GM12878 (cell line): Measurements from ENCODE around the gene PPFIA4. TPM values are rescaled to one million over a fixed set of nuclear protein-coding genes. Genes with fewer than 3 reads are reported as not detected.

Experiments used
- ATAC-seq: fragments of 200-7000 bp; cut with Tn5 transposase; 3 replicates; pipeline ENCODE4 v1.9.1; 2020; ENCODE audit warnings: mild to moderate bottlenecking, moderate library complexity
- BruUV-seq: library from RNA; stranded (reverse); fragments of 400-500 nt; replicated peaks from 2 replicates; lab custom pipeline; 2021; lab: Mats Ljungman, UMichigan
- CTCF ChIA-PET: fragments of 300-600 bp; sonication (Branson Sonifier 250); formaldehyde crosslinking; extraction: SDS; loops from one replicate; lab custom pipeline; 2021; ENCODE audit warnings: inconsistent platforms; lab: Yijun Ruan, JAX
- POLR2A ChIA-PET: fragments of 350-600 bp; formaldehyde crosslinking; extraction: SDS; loops from one replicate; lab custom pipeline; 2021; ENCODE audit warnings: inconsistent platforms; lab: Charles Lee
- RAD21 ChIA-PET: fragments of 300-600 bp; sonication (Branson Sonifier 250); formaldehyde crosslinking; loops from one replicate; lab custom pipeline; 2023; ENCODE audit warnings: antibody characterized with exemption; ENCODE audit not compliant: unreplicated experiment; lab: Charles Lee
- SMC1A ChIA-PET: fragments of 300-600 bp; sonication (Branson Sonifier 250); formaldehyde crosslinking; loops from one replicate; lab custom pipeline; 2023; ENCODE audit not compliant: unreplicated experiment, uncharacterized antibody; lab: Charles Lee
- DNase-seq: peaks from one replicate; pipeline ENCODE4 v3.0.0-alpha.2; 2011; ENCODE audit warnings: low read depth, low spot score
- FAIRE-seq: peaks from 3 replicates; lab custom pipeline; 2011; peaks lifted over from hg19 to GRCh38; lab: Jason Lieb, UNC
- H2AFZ ChIP-seq: 2 replicates; pipeline ENCODE4 v1.6.0; 2011; ENCODE audit warnings: low read depth, low read length, control low read depth; ENCODE audit not compliant: control insufficient read depth
- H3K27ac ChIP-seq: 2 replicates; pipeline ENCODE4 v1.5.1; 2011; ENCODE audit warnings: control low read depth; ENCODE audit not compliant: control insufficient read depth, insufficient read depth
- H3K27me3 ChIP-seq, 2 experiments: replicated peaks in 1 of 2; 2 replicates each; pipeline versions ENCODE4 v1.6.0 to v1.6.1; 2011; ENCODE audit warnings: low read length in 1 of 2; ENCODE audit not compliant: control insufficient read depth in 2 of 2, insufficient read depth in 2 of 2
- H3K36me3 ChIP-seq, 2 experiments: 2 replicates each; pipeline ENCODE4 v1.5.1; 2011; ENCODE audit warnings: low read length in 1 of 2; ENCODE audit not compliant: control insufficient read depth in 2 of 2, insufficient read depth in 2 of 2
- H3K4me1 ChIP-seq: 2 replicates; pipeline ENCODE4 v1.6.1; 2011; ENCODE audit warnings: mild to moderate bottlenecking, low read length, moderate library complexity, mixed read lengths; ENCODE audit not compliant: control insufficient read depth, insufficient read depth
- H3K4me2 ChIP-seq: 2 replicates; pipeline ENCODE4 v1.6.0; 2011; ENCODE audit warnings: control low read depth; ENCODE audit not compliant: control insufficient read depth, insufficient read depth
- H3K4me3 ChIP-seq: fragments of 200-600 bp; sonication (generic); 2 replicates; pipeline ENCODE4 v1.5.1; 2016
- H3K79me2 ChIP-seq: 2 replicates; pipeline ENCODE4 v1.6.0; 2011; ENCODE audit warnings: low read length; ENCODE audit not compliant: control insufficient read depth, insufficient read depth
- H3K9ac ChIP-seq: 2 replicates; pipeline ENCODE4 v1.8.0; 2011; ENCODE audit warnings: low read length, control low read depth, mixed read lengths; ENCODE audit not compliant: control insufficient read depth, insufficient read depth
- H3K9me3 ChIP-seq: replicated peaks from 3 replicates; pipeline ENCODE4 v1.5.1; 2011; ENCODE audit warnings: mild to moderate bottlenecking, low read length; ENCODE audit not compliant: control insufficient read depth, insufficient read depth
- H4K20me1 ChIP-seq: 2 replicates; pipeline ENCODE4 v1.6.0; 2011; ENCODE audit not compliant: control insufficient read depth, insufficient read depth
- ATF7 ChIP-seq: fragments of 450-650 bp; IDR thresholded peaks from 2 replicates; pipeline ENCODE4 v1.6.1; 2016; ENCODE audit warnings: low read depth, mild to moderate bottlenecking
- BHLHE40 ChIP-seq, 2 experiments: fragments of 450-650 bp in 1 of 2; IDR thresholded peaks; 2 replicates each; pipeline ENCODE4 v1.6.1; 2011 to 2017; ENCODE audit warnings: low read depth in 2 of 2, borderline replicate concordance in 1 of 2, improper control_type of control experiment in 1 of 2, low read length in 1 of 2, mild to moderate bottlenecking in 1 of 2
- CBFB ChIP-seq: IDR thresholded peaks from 2 replicates; pipeline ENCODE4 v1.6.1; 2016; ENCODE audit warnings: antibody characterized with exemption, low read depth
- CBX5 ChIP-seq: sonication (generic); IDR thresholded peaks from 2 replicates; pipeline ENCODE4 v1.6.1; 2016; ENCODE audit warnings: low read depth, moderate library complexity, mild to moderate bottlenecking, inconsistent platforms
- CREM ChIP-seq: IDR thresholded peaks from 2 replicates; pipeline ENCODE4 v1.6.1; 2014; ENCODE audit warnings: antibody characterized with exemption, low read depth
- HCFC1 ChIP-seq: fragments of 150-350 bp; IDR thresholded peaks from 2 replicates; pipeline ENCODE4 v1.6.1; 2014; ENCODE audit warnings: low read length
- JUNB ChIP-seq: IDR thresholded peaks from 2 replicates; pipeline ENCODE4 v1.6.1; 2016; ENCODE audit warnings: antibody characterized with exemption, mild to moderate bottlenecking
- KAT2A ChIP-seq: conservative IDR thresholded peaks from 2 replicates; pipeline ENCODE4 v1.6.1; 2011; ENCODE audit warnings: low read depth, low read length; ENCODE audit not compliant: control insufficient read depth
- MTA3 ChIP-seq: IDR thresholded peaks from 2 replicates; pipeline ENCODE4 v1.6.1; 2012; ENCODE audit warnings: low read length, inconsistent platforms, borderline replicate concordance
- MYC ChIP-seq: IDR thresholded peaks from 2 replicates; pipeline ENCODE4 v1.6.1; 2011; ENCODE audit warnings: mild to moderate bottlenecking, low read length, moderate library complexity, inconsistent platforms; ENCODE audit not compliant: insufficient read depth, insufficient replicate concordance, insufficient read length, severe bottlenecking
- NFXL1 ChIP-seq: fragments of 450-650 bp; IDR thresholded peaks from 2 replicates; pipeline ENCODE4 v1.6.1; 2017; ENCODE audit warnings: antibody characterized with exemption, mild to moderate bottlenecking, borderline replicate concordance
- PBX3 ChIP-seq: IDR thresholded peaks from 2 replicates; pipeline ENCODE4 v1.6.1; 2011; ENCODE audit warnings: mild to moderate bottlenecking, low read depth, low read length, moderate library complexity; ENCODE audit not compliant: insufficient replicate concordance
- RB1 ChIP-seq: fragments of 450-650 bp; formaldehyde crosslinking; IDR thresholded peaks from 2 replicates; pipeline ENCODE4 v1.6.1; 2017; ENCODE audit warnings: mild to moderate bottlenecking, borderline replicate concordance
- SIN3A ChIP-seq: IDR thresholded peaks from 2 replicates; pipeline ENCODE4 v1.6.1; 2012; ENCODE audit warnings: low read depth, low read length, improper control_type of control experiment
- SIX5 ChIP-seq: IDR thresholded peaks from 2 replicates; pipeline ENCODE4 v1.6.1; 2011; ENCODE audit warnings: mild to moderate bottlenecking, low read depth, low read length, moderate library complexity; ENCODE audit not compliant: severe bottlenecking
- SRF ChIP-seq, 2 experiments: IDR thresholded peaks; 2 replicates each; pipeline ENCODE4 v1.6.1; 2011; ENCODE audit warnings: low read depth in 2 of 2, low read length in 2 of 2, mild to moderate bottlenecking in 1 of 2, moderate library complexity in 1 of 2
- SUPT20H ChIP-seq: IDR thresholded peaks from 2 replicates; pipeline ENCODE4 v1.6.1; 2011; ENCODE audit warnings: low read depth, mild to moderate bottlenecking, low read length, moderate library complexity, borderline replicate concordance; ENCODE audit not compliant: control insufficient read depth
- ZNF384 ChIP-seq: IDR thresholded peaks from 2 replicates; pipeline ENCODE4 v1.6.1; 2012; ENCODE audit warnings: low read depth, mild to moderate bottlenecking, low read length, improper control_type of control experiment, borderline replicate concordance
- ZNF592 ChIP-seq: fragments of 450-650 bp; IDR thresholded peaks from 2 replicates; pipeline ENCODE4 v1.6.1; 2017; ENCODE audit warnings: mild to moderate bottlenecking, moderate library complexity
- WGBS: methylation state at CpG from one replicate; pipeline ENCODE4 v1.1.6; 2016; ENCODE audit warnings: low lambda C conversion rate; ENCODE audit not compliant: insufficient replicate concordance, insufficient coverage; ENCODE audit errors: missing lambda C conversion rate; 5-methylcytosine and 5-hydroxymethylcytosine counted together
- in situ Hi-C: fragments of 300-500 bp; cut with MboI; formaldehyde crosslinking; loops from 9 replicates; pipeline ENCODE4 v1.14.3; 2018; ENCODE audit warnings: mixed read lengths
- intact Hi-C: fragments of 100-400 bp; cut with micrococcal nuclease; formaldehyde crosslinking; loops from one replicate; pipeline ENCODE4 v1.14.2; 2022; ENCODE audit not compliant: unreplicated experiment
- polyA plus RNA-seq, 11 experiments: library from polyadenylated mRNA; depleted of rRNA in 4 of 11; unstranded in 6 of 11; stranded (reverse) in 5 of 11; fragments of >200 nt; fragmentation: Nextera tagmentation in 4 of 11; fragmentation: Illumina TruSeq in 1 of 11; extraction: Ambion mirVana in 4 of 11; extraction: Trizol in 1 of 11; gene quantifications; 1 replicate in 1 of 11; 2 replicates in 10 of 11; pipeline versions ENCODE4 v1.2.1 to v1.2.3, GENCODE V29; 2011 to 2016; ENCODE audit warnings: inconsistent platforms in 2 of 11, missing spikeins in 2 of 11, low read depth in 1 of 11
- total RNA-seq, 4 experiments: library from RNA; depleted of rRNA in 3 of 4; stranded (reverse); fragments of >200 nt in 3 of 4; fragmentation: Illumina TruSeq in 1 of 4; extraction: Trizol in 1 of 4; gene quantifications; 2 replicates each; pipeline versions ENCODE4 v1.2.1 to v1.2.3, GENCODE V29; 2013 to 2021

PPFIA4 gene
- total and polyA plus RNA-seq, 10 of the 15 experiments (the other 5 are each of a cell fraction or from before 2014, with no cell fraction given): 0.02 to 19.7 (median 0.34) TPM; not detected in 1

GRCh38 chr1:203028067-203028783, 1.9 kb downstream of the PPFIA4 start:
- Histone ChIP-seq H3K27ac (no peak overlapping the region), H4K20me1 (no peaks in the 10 kb centered on the region), H3K27me3 (no peaks in the 10 kb centered on the region; a peak in 2 of 4 replicates), H3K9me3 (no peaks in the 10 kb centered on the region), H3K9ac (no peak overlapping the region), H2AFZ (no peak overlapping the region), H3K4me2 (peak overlapping the region; percentile 36), H3K79me2 (peaks cover 2% of the 10 kb centered on the region; the same call in 1 of the 2 replicates), H3K4me1 (no peaks in the 10 kb centered on the region; the same call in none of the 2 replicates), H3K36me3 (peaks cover 1 to 4% of the 10 kb centered on the region in 2 experiments; a peak in 2 of 4 replicates), H3K4me3 (0 out of 2 replicates have a peak overlapping the region, but pooled peaks have one; percentile 93)
- 47% methylated on average over 9 of the region's 9 CpGs for WGBS
- FAIRE-seq (no peak), DNase-seq (no peak), ATAC-seq (no peak)
- SMC1A ChIA-PET: interaction anchor here (1.4 kb wide), 1 partner anchor 11 kb away, joined by 7 read pairs; no protein-coding TSS in a partner anchor
- CTCF ChIA-PET: interaction anchor here (0.5 to 4.7 kb wide), 12 partner anchors 8 to 671 kb away, joined by 3 to 52 read pairs (median 4); no protein-coding TSS in a partner anchor
- RAD21 ChIA-PET: interaction anchor here (1.8 kb wide), 1 partner anchor 12 kb away, joined by 8 read pairs; no protein-coding TSS in a partner anchor
- POLR2A ChIA-PET: interaction anchor here (0.6 to 1.9 kb wide), 3 partner anchors 8 to 248 kb away, joined by 3 to 5 read pairs (median 4); no protein-coding TSS in a partner anchor
- intact Hi-C loops (no loop called here), in situ Hi-C loops (no loop called here)
- no TSS peak for BruUV-seq
- TF ChIP-seq NFXL1 (no peak), HCFC1 (no peak), MTA3 (no peak), JUNB (no peak), MYC (no peak), CREM (no peak), ATF7 (no peak), BHLHE40 (IDR thresholded peaks at IDR 0.05; ENCODE audit: borderline replicate concordance in 1 of 2, low read depth in 2 of 2, low read length in 1 of 2) (no peak), RB1 (no peak), CBFB (no peak), SIN3A (no peak), SIX5 (no peak), SUPT20H (no peak), SRF (IDR thresholded peaks at IDR 0.05; ENCODE audit: low read depth in 2 of 2, low read length in 2 of 2) (no peak), KAT2A (no peak), PBX3 (no peak), ZNF592 (no peak), CBX5 (no peak), ZNF384 (no peak)
